Renal pelvis (tissue), 4 donors: Measurements from ENCODE around the gene TGFBR3. TPM values are rescaled to one million over a fixed set of nuclear protein-coding genes. Genes with fewer than 3 reads are reported as not detected.
A peak's percentile ranks its signal among the peaks of the same experiment; 100 is the strongest.

Experiments
- DNase-seq: peaks from one replicate; pipeline ENCODE4 v3.0.0-alpha.2; 2013
- polyA plus RNA-seq, 3 donors: library from polyadenylated mRNA; unstranded; fragments of 120-200 nt; gene quantifications; one replicate each; pipeline ENCODE4 v1.2.1, GENCODE V29; 2013; ENCODE audit not compliant: insufficient read length in 3 of 3

Gene TGFBR3
- polyA plus RNA-seq, 3 donors: 95.6 to 116 (median 110) TPM

DNA sequence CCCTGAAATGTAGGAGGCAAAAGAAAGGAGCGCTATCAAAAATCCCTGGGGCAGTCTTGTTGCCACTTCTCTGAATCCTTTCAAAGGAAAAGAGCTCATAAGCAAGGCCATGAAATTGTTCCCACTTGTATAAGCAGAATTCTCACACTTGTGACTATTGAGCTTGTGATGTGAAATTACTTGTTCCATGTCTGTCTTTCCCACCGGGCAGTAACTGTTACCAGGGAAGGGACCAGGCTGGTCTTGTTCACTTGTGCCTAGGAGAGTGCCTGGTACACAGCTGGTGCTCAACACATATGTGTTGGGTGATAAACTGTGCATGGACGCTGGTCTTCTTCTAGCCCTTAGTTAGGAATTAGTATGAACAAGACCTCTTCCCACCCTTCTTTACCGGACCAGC is 234.7 kb downstream of the TGFBR3 start:
- DNase-seq: no peak

- peak; percentile 28 for DNase-seq
Measured at GRCh38 chr1:91650764-91651163, 235.2 kb downstream of the TGFBR3 start.

GRCh38 chr1:91647061-91647460 is 238.9 kb downstream of the TGFBR3 start:
- no peak for DNase-seq

- peak; percentile 29 for DNase-seq
Measured at GRCh38 chr1:91645031-91645430, 240.9 kb downstream of the TGFBR3 start.

DNA sequence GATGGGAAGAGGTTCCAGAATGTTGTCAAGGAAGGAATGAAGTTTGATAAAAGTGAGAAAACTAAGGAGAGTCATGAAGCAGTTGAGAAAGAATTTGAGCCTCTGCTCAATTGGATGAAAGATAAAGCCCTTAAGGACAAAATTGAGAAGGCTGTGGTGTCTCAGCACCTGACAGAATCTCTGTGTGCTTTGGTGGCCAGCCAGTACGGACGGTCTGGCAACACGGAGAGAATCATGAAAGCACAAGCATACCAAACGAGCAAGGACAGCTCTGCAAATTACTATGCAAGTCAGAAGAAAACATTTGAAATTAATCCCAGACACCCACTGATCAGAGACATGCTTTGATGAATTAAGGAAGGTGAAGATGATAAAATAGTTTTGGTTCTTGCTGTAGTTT is 242.5 kb downstream of the TGFBR3 start:
- DNase-seq: no peak

GRCh38 chr1:91640877-91641526 is 244.9 kb downstream of the TGFBR3 start:
- DNase-seq: no peak

- no peak for DNase-seq
Measured at GRCh38 chr1:91637539-91637994, 248.4 kb downstream of the TGFBR3 start.

DNA sequence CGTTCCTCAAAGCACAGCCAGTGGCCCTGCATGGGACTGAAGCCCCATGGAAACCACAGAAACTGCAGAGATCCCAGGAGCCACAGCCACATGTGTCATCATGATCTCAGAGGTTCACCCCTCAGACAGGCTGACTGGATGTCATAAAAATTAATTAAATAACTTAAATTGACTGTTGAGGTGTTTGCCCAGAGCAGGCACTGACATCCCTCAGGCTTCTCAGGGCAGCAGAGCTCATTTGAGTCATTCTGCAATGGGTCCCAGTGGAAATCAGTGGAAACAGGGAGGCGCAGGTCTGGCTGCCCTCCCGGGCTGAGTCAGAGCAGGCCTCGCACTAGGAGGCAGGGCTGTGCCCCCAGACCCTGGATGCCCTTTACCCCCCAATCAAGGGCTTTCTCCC is 250.2 kb downstream of the TGFBR3 start:
- no peak for DNase-seq

- DNase-seq: no peak
Measured at GRCh38 chr1:91633438-91633837, 252.5 kb downstream of the TGFBR3 start.

DNA sequence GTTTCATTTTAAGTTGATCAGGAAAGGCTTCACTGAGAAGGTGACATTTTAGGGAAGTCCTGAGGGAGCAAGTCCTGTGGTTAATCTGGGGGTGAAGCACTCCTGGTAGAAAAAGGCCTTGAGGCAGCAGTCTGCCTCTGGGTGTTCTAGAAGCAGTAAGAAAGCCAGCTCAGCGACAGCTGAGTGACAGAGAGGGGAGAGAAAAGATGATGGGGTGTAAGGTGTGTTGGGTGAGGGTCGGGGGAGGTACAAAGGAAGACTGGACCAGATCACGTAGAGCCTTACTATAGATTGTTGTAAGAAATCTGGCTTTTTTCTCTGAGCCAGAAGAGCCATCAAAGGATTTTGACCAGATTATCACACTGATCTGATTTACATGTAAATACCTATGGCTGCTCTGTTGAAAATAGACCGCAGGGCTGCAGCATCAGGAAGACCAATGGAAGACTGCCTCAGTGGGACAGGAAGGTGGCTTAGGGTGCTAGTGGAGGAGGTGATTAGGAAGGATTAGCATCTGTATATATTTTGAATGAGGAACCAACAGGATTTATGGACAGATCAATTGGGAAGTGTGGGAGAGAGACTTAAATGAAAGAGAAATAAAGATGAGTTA is 254.1 kb downstream of the TGFBR3 start:
- no peak for DNase-seq

GRCh38 chr1:91630803-91631202 is 255.1 kb downstream of the TGFBR3 start:
- no peak for DNase-seq

Other genes with a start within 250 kb of the TGFBR3 start
- not detected for gene BRDT, start 63.2 kb upstream of the TGFBR3 start, polyA plus RNA-seq
- gene EPHX4, start 143.8 kb upstream of the TGFBR3 start, polyA plus RNA-seq: 1 to 10 TPM; 1.6 to 1.8 (median 1.7) TPM
- 1 to 10 TPM in 1 of 3 donors, not detected in 2; 1.0 TPM for gene SETSIP, start 189.3 kb upstream of the TGFBR3 start, polyA plus RNA-seq
- 1 to 10 TPM; 4.9 to 7.9 (median 6.7) TPM for gene BTBD8, start 194.2 kb upstream of the TGFBR3 start, polyA plus RNA-seq